HG03571 (cell line): ENCODE measurements around the gene CDHR3.

Experiments
- ATAC-seq: cut with Tn5 transposase; IDR thresholded peaks from one replicate; pipeline ENCODE4 v1.9.1; 2021; ENCODE audit not compliant: unreplicated experiment

Gene CDHR3

DNA sequence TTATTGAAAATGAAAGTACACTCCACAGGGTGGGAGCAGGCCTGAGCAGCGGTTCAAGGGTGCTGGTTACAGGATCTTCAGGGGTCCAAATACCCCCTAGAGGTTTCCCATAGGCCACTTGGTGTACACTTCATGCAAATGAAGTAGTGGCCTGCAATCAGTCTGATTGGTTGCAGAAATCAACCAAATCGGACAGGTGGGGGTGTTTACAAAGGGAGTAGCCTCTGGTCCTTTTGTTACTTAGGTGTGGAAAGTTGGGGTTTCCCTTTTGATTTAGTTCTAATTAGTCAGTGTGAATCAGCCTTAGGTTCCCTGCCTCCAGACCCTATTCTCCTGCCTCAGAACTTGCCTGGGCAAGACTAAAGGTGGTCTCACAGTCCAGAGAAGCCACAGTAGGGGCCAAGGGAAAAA lies 99.5 kb downstream of the CDHR3 start:
- ATAC-seq = no peak

DNA sequence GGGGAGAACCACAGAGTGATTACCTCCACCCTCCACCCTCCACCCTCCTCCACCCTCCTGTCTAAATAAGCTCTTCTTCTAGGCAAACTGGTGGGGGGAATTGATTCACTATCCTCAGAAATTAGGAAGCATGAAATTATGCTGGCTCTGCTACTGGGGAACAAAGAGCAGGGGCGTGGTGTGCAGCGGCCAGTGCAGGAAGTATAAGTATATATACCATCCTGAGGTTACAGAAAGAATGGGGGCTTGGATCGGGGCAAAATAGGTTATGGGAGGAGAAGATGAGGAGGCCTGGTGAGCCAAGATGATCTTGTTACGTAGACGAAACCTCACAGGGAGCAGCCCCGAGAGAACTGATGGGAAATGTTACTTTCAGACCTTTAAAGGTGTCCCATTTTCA lies 100.0 kb downstream of the CDHR3 start:
- no peak for ATAC-seq

- no peak for ATAC-seq
Measured at GRCh38 chr7:106063692-106064091, 100.6 kb downstream of the CDHR3 start.

GRCh38 chr7:106064316-106064715 lies 101.3 kb downstream of the CDHR3 start:
- ATAC-seq = no peak

- ATAC-seq = no peak
Measured at GRCh38 chr7:106064771-106065574, 101.9 kb downstream of the CDHR3 start.

DNA sequence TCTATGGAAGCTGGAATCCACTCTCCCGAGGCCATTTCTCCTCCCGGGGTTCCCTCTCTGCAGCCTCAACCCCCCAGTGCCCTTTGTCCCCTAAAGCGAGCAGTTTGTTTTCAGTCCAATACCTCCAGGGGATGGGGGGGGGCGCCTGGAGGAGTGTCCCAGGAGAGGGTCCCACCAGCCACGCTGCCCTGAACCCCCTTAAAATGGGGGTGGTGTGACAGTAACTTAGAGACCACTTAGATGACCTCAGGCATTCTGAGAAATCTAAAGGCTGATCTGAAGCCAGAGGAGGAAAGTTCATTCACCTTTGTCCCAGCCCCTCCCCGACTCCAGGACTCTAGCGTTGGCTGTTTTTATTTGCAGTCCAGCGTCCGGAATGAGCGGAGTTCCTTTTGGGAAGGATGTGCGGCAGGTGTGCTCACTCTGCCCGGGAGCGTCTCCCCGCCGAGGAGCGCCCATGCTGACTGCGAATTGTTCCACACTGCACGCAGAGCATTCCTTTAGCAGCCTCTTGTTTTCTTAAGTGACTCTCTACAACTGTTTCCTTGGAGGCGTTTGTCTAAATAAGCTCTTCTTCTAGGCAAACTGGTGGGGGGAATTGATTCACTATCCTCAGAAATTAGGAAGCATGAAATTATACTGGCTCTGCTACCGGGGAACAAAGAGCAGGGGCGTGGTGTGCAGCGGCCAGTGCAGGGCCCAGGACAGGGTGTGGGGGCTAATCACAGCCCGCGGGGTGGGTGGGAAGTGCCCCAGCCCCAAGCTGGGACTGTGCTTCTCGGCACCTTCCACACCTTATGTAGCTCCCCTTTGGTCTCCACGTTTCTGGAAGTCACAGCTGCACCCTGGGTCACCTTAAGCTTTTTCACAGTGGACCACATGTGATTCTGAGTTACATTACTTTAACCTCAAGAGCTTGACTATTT lies 102.8 kb downstream of the CDHR3 start:
- no peak for ATAC-seq

- no peak for ATAC-seq
Measured at GRCh38 chr7:106067678-106068077, 104.6 kb downstream of the CDHR3 start.

DNA sequence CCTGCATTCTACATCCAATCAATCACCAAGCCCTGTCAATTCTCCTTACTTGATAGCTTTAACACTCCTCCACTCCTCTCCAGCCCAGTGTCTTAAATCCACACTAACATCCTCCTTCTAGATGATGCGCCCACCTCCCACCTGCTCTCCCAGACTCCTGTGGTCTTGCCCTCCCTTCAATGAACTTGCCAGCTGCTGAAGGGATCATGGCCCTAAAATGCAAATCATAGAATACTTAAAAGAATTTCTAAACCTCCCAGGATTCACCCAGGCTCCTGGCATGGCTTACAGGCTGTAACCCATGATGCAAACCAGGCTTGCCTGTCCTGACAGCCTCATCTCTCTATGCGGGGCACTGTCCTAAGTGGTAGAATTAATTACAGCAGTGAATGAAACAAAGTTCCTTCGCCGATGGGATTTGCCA lies 105.5 kb downstream of the CDHR3 start:
- ATAC-seq = no peak

GRCh38 chr7:106068986-106069385 lies 105.9 kb downstream of the CDHR3 start:
- ATAC-seq = no peak

DNA sequence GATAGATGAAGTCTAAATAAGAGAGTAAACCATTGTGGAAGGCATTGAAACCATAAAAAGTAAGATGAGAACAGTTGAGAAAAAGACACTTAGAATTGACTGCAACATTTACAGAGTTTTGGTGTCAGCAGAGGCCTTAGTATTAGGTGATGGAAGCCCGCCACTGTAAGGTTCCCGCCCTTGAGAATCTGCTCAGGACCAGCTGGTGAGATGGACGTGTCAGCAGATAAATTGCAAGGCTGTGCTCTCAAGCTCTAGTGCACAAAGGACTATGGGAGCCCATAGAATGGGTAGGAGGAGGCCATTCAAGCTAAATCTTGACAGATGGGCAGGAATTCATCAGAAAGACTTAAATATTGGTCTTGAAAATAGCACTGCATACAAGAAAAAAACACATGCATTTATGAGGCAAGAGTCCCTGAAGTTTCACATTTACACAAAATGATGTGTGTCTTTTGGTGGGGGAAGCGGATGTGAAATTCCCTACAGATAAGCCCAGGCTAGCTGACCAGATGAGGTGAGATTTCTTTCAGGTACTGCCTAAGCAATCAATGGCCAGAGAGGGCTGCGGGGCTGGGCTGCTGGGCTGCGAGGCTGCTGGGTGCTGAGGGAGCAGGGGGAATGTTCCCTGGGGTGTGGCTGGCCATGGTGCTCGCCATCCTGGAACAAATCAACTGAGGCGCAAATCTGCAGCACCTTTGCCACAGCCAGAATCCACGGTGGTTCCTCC lies 106.6 kb downstream of the CDHR3 start:
- ATAC-seq = no peak

GRCh38 chr7:106070201-106070551 lies 107.1 kb downstream of the CDHR3 start:
- no peak for ATAC-seq

DNA sequence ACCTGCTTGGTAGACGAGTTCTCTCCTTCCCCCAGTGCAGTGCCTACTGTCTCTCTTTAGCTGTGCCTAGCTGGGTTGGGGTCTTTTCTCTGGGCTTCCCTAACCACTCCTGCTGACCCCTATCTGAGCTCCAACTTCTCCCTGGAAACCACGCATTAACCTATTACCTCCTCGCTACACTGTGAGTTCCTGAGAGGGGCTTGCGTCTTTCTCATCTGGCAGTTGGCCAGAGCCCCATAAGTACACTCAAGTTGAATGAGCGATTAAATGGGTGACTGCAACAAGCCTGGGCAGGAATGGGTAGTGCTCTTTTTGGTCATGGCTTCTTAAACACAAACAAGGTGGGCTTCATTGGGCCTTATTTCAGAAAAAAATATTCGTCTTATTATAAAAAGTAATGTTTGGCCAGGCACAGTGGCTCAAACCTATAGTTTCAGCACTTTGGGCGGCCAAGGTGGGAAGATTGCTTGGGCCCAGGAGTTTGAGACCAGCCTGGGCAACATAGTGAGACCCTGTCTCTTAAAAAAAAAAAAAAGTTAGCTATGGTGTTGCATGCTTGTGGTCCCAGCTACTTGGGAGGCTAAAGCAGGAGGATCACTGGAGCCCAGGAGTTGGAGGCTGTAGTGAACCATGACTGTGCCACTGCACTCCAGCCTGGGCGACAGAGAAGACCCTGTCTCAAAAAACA lies 107.6 kb downstream of the CDHR3 start:
- ATAC-seq = no peak

- peak; percentile 93 for ATAC-seq
Measured at GRCh38 chr7:106071356-106071998, 108.4 kb downstream of the CDHR3 start.

GRCh38 chr7:106071999-106072714 lies 109.1 kb downstream of the CDHR3 start:
- ATAC-seq = peak; percentile 1

- no peak for ATAC-seq
Measured at GRCh38 chr7:106072715-106073091, 109.6 kb downstream of the CDHR3 start.

GRCh38 chr7:106073701-106074100 lies 110.6 kb downstream of the CDHR3 start:
- ATAC-seq = no peak

- ATAC-seq = no peak
Measured at GRCh38 chr7:106074257-106074656, 111.2 kb downstream of the CDHR3 start.

DNA sequence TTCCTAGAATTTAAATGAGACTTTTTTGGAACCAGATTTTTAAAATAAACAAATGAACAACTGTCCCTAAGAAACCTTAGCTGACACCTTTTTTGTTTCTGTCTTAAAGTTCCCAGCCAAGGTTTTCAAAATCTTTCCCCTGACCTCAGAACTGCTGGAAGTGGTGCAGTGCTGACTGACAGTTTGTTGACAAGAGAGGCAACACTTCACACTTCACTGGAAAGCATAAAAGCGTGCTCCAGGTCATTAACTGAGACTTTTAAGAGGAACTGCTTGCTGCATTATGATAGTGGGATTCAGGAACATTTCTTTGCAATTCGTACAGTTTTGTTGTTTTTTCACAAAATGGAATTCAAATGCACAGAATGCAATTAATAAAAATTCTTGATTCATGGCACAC lies 112.9 kb downstream of the CDHR3 start:
- ATAC-seq = no peak

- ATAC-seq = no peak
Measured at GRCh38 chr7:106076537-106076936, 113.5 kb downstream of the CDHR3 start.
